Measurements from ENCODE around the gene LZTR1.
"Not testable (repeated sequence)": the region's sequence is repeated elsewhere in the genome, so short reads cannot be mapped to it uniquely, and the experiment has no call there.

The LZTR1 gene

DNA sequence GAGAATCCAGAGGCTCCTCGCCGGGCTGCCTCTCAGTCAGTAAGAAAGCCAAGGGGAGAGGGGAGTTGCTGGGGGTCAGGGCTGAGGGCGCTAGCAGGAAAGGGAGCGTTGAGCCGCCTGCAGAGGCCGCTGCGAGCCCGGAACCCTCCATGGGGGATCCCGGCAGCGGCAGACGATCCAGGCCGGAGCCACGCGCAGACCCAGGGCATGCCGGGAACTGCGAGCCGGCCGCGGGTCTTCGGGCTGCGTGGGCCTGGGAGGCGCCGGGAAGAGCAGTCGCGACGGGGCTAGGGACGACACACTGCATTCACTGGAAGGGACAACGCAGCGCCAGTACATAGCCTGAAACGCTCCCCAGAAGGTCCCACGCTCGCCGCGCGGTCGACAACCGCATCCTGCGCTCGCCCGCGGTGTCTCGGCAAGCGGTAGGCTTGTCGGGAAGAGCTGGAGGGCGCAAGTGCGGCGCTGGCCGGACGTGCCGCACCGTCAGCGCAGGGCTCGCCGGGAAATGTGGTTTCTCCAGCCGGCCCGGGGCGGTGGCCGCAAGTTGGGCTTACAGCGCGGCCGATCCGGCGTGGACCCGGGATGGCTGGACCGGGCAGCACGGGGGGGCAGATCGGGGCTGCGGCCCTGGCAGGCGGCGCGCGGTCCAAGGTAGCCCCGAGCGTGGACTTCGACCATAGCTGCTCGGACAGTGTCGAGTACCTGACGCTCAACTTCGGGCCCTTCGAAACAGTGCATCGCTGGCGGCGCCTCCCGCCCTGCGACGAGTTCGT lies at the start of gene LZTR1:
TSS of gene LZTR1 (plus strand) at position 511 of the 776 bp plus-strand sequence. CDS start at position 586, 75 bp downstream.
- peak; percentile 80 to 85 for DNase-seq

DNA sequence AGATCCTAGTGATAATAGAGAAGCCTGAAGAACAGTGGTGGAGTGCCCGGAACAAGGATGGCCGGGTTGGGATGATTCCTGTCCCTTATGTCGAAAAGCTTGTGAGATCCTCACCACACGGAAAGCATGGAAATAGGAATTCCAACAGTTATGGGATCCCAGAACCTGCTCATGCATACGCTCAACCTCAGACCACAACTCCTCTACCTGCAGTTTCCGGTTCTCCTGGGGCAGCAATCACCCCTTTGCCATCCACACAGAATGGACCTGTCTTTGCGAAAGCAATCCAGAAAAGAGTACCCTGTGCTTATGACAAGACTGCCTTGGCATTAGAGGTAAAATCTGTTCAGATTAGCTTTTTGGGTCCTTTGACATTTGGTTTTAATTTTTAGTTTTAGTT lies 48.2 kb upstream of the LZTR1 start:
- DNase-seq, result no peak

DNA sequence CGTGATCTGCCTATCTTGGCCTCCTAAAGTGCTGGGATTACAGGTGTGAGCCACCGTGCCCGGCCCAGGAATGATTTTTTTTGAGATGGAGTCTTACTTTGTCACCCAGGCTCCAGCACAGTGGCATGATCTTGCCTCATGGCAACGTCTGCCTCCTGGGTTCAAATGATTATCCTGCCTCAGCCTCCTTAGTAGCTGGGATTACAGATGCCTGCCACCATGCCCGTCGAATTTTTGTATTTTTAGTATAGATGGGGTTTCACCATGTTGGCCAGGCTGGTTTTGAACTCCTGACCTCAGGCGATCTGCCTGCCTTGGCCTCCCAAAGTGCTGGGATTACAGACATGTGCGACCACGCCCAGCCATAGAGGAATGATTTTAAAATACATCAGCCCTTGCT lies 47.0 kb upstream of the LZTR1 start:
- DNase-seq, result not testable (repeated sequence)

DNA sequence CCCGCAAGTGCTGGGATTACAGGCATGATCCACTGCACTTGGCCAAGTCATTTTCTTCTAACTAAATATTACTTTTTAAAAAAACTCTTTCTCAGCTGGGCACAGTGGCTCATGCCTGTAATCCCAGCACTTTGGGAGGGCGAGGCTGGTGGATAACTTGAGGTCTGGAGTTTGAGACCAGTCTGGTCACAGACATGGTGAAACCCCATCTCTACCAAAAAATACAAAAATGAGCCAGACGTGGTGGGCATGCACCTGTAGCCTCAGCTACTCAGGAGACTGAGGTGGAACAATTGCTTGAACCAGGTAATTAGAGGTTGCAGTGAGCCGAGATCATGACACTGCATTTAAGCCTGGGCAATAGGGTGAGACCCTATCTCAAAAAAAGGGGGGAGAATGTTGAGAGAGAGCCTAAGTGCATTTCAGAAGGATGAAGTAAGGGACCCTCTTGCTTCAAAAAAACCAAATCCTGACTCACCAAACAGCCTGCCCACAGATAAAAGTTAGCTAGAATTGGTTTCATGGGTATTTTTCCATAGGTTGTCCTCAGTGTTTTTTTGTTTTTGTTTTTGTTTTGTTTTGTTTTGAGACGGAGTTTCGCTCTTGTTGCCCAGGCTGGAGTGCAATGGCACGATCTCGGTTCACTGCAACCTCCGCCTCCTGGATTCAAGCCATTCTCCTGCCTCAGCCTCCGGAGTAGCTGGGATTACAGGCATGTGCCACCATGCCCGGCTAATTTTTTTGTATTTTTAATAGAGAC lies 46.1 kb upstream of the LZTR1 start:
- DNase-seq, result not testable (repeated sequence)

DNA sequence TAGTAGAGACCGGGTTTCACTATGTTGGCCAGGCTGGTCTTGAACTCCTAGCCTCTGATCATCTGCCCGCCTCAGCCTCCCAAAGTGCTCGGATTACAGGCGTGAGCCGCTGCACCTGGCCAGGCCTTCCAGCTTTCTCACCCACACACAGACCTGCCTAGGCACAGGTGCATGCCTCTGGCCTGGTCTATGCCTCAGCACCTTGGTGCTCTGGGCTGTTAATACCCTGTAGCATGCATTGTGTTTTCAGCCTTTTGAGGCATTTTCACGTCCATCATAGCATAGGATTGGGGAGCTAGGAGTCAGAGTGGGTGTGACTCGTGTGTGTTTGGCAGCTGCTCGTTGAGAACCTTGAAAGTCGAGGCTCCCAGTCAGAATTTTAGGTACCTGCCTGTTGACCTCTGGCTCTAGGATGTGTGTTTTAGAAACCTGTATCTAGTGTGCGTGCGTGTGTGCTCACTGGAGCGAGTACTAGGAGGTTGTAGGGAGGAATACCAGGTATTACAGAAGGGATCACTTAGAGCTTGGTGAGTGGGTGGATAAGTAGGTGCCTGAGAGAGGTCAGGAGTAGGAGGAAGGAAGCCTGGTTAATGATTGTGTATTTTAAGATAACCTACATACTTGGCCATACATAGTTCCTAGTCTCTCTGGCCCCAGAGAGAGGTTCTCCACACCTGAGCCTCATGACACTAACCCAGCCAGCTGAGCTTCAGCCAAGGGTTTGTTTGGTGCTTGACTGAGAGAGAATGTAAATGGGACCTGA lies 44.9 kb upstream of the LZTR1 start:
- no peak for DNase-seq

DNA sequence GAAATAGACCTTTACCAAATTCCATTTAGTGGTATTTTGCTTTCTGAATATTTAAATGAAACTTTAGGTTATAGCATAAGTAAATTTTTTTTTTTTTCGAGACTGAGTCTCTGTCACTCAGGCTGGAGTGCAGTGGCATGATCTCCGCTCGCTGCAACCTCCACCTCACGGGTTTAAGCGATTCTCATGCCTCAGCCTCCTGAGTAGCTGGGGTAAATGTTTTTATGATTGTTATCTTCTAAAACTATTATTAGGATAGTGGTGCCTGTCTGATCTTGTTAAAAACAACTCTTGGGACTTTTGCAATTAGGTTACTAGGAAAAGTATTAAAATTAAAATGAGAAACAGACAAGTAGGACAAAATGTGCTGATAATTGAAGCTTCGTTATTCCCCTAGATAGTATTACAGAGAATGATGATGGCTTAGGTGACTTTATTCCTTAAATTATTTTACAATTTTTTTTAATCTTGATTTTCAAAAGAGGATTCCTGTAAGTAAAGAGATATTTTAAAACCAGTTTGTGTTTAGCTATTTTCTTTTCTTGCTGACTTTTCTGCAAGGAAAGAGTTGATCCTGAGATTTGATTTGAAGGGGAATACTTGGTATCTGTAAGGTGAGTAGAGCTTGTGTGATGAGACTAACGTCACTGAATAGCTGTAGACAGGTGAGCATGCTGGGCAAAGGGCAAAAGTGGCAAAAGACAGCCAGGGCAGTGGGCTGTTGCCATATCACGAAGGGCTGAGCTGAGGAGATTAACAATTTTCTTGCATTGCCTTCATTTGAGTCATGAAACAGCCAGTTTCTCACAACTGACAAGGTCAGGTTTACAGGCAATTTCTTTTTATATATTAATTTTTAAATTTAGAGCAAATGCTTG lies 44.1 kb upstream of the LZTR1 start:
- DNase-seq, result no peak

DNA sequence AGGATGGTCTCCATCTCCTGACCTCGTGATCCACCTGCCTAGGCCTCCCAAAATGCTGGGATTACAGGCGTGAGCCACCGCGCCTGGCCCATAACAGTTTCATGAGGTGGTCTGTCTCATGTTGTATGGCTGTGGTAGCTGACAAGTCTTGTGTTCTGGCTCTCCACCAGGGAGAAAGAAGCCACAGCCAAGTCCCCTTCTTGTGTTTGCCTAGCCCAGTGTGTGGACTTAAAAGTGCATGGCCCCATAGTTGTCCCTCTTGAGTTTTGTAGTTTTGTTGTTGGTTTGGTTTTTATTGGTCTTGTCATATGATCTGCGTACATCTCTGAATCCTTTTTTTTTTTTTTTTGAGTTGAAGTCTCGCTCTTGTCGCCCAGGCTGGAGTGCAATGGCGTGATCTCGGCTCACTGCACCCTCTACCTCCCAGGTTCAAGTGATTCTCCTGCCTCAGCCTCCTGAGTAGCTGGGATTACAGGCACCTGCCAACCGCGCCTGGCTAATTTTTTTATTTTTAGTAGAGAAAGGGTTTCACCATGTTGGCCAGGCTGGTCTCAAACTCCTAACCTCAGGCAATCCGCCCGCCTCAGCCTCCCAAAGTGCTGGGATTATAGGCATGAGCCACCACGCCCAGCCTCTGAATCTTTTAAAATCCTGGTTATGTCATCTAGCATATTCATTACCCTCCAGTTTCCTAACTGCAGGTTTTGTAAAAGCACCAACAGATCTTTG lies 42.5 kb upstream of the LZTR1 start:
- not testable (repeated sequence) for DNase-seq

DNA sequence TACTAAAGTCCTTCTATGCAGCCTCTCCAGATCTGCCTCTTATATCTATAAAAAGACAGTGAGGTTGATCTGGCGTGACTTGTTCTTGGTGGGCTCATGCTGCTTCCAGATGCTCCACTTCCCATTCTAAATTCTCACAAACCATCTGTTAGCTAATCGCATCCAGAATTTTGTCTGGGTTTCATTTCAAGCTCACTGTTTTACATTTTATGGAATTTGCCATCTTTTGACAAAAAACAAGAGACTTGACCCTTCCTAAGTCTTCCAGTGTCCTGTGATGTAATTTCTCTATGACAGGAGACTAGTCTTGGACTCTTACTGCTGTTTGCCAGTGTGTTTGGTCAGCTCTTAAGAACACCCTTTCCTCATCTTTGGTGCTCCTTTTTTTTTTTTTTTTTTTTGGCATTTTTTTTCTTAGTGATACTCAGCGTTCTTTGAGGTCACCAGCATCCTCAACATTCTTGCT lies 41.9 kb upstream of the LZTR1 start:
- peak in 1 of 2 donors; percentile 33 for DNase-seq

DNA sequence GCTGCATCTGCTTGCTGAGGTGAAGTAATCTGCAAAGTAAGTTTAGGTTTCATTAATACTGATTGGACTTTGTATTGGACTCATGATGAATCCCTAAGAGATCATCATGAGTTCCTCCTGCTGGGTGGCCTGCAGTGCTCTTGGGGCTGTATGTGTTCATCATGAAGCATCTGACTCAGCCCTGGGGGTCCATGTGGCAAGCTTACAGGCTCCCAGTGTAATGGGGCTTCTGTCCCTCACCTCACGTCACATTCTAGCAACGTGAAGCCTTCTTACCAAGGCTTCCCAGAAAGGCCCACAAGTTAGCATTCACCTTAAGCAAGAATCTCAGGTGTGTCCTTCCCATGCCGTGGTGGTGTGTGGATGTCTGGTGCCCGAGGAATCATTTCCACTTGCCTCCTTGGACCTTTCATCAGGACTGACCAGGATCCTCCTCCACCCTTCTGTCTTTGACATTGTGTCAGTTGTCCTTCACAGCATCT lies 41.2 kb upstream of the LZTR1 start:
- no peak for DNase-seq

DNA sequence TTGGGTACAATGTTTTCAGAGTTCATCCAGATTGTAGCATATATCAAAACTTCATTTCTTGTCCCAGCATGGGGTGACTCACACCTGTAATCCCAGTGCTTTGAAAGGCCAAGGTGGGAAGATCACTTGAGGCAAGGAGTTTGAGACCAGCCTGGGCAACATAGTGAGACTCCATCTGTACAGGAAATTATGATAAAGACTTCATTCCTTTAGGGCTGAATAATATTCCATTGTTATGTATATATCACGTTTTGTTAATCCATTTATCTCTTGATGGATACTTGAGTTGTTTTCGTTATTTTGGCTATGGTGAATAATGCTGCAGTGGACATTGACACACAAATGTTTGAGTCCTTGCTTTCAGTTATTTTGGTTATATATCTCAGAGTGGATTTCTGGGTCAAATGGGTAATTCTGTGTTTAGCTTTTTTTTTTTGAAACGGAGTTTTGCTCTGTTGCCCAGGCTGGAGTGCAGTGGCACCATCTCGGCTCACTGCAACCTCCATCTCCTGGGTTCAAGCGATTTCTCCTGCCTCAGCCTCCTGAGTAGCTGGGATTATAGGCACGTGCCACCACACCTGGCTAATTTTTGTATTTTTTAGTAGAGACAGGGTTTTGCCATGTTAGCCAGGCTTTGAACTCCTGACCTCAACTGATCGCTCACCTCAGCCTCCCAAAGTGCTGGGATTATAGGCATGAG lies 39.7 kb upstream of the LZTR1 start:
- not testable (repeated sequence) for DNase-seq

DNA sequence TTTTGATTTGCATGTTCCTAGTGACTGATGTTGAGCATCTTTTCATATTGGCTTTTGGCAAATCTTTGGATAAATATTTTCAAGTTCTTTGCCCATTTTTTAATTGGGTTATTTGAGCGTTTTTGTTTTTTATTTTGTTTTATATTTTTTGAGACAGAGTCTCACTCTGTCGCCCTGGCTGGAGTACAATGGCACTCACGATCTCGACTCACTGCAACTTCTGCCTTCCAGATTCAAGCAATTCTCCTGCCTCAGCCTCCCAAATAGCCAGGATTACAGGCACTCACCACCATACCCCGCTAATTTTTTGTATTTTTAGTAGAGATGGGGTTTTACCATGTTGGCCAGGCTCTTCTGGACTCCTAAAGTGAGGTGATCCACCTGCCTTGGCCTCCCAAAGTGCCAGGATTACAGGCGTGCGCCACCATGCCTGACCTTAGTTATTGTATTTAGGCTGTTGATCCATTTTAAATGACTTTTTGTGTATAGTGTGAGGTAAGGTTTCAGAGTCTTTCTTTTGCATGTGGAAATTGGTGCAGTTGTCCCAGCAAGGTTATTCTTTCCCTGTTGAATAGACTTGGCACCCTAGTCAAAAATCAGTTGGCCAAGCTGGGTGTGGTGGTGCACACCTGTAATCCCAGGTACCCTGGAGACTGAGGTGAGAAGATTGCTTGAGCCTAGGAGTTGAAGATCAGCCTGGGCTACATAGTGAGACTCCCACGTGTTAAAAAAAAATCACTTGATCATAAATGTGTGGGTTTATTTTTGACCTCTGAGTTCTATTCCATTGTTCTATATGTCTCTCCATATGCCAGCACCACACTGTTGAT lies 38.8 kb upstream of the LZTR1 start:
- no peak for DNase-seq

DNA sequence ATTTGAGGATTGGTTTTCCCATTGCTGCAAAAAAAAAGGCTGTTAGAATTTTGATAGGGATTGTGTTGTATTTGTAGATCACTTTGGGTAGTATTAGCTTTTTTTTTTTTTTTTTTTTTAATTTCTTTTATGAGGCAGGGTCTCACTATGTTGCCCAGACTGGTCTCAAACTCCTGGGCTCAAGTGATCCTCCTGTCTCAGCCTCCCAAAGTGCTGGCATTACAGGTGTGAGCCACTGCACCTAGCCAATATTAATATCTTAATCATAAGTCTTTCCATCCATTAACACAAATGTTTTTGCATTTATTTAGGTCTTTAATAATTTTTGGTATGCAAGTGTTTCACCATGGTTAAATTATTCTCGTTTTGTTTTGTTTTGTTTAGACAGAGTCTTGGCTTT lies 38.1 kb upstream of the LZTR1 start:
- no peak for DNase-seq

DNA sequence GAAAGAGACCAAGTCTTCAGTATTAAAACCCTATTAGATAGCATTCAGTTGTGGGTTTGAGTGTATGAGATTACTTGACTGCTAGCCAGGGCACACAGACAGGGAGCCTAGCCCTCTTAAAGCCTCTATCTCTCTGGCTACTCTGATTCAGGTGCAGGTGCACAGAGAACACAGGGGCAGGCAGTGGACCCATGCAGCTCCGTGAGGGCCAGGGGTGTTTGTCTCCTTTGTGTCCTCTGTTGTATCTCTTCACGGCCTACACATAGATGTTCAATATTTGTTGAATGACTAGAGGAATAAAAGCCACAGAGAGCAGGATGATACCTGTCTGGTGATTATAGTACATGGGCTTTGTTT lies 36.5 kb upstream of the LZTR1 start:
- no peak for DNase-seq

DNA sequence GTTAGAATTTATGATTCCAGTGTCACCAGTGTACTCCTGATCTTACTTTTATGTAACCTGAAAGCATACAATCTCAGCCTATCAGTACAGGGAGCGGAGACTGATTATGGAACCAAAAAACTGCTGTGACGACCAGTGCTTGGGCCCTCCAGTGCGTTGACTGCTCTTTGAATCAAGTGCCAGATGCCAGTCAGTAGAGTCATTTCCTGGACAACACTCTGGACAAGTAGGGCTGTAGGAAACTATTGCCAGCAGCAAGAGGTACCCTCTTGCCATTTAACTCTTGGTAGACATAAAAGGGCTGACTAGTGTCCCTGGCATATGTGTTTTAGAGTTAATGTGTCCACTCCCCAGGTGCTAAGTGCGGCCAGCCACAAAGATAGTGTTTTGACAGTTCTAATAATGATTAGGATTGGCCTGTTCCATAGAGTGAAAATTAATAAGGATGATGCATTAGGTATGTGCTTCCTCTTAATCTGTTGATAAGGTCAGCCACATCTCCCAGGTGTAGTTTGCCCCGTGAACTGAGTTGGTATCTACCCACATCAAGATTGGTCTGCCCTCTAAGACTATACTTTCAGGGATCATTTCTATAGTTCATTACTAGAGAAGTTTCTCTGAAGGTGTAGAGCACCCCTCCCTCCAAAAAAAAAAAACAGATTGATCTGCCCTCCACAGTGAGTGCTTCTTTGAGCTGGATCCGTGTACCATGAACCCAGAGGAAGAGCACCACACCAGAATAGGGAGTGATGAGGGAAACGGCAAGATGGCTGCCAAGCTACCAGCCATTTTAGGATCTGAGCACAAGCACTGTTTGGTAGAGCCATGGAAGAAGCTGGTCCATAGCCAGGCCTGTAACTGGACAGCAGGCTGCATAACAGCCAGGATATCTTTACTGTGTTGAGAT lies 35.8 kb upstream of the LZTR1 start:
- DNase-seq, result no peak

DNA sequence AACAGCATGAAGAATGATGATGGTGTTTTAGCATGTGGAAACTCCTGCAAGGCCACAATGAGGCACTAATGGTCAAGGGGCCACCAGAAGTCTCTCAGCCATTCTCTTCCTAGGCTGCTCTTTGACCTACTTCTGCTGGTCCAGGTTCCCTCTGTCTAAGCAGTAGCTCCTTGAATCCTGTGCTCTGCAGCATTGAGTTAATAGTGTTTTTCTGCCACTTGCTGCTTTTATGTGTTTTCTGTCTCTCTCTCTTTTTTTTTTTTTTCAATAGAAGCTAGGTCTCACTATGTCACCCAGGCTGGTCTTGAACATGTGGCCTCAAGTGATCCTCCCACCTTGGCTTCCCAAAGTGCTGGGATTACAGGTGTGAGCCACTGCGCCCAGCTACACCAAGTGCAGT lies 35.1 kb upstream of the LZTR1 start:
- DNase-seq, result no peak

DNA sequence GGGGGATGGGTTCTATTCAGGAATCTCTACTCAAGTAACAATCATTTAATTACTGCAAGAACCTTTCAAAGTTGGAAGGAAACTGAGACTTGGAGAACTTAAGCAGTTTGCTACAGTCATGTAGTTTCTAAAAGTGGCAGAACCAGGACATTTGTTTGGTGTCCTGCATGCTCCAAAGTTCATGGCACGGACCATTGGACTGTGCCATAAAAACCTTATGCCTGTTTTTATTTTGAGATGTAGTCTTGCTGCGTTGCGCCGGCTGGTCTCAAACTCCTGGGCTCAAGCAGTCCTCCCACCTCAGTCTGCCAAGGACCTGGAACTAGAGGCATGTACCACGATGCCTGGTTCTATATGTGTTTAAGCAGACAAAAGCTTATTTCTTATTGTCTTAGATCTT lies 33.6 kb upstream of the LZTR1 start:
- DNase-seq, result no peak

DNA sequence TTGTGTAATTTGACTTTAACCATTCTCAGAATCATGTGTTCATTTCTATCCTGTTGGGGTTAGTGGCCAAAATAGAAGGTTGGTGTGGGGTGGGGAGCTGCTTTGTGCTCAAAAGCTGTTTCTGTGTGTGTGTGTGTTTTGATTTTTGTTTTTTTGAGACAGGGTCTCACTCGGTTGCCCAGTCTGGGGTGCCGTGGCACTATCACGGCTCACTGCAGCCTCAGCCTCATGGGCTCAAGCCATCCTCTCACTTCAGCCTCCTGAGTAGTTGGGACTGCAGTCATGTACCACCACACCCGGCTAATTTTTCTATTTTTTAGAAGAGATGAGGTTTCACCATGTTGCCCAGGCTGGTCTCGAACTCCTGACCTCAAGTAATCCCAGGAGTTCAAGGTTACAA lies 33.1 kb upstream of the LZTR1 start:
- DNase-seq, result no peak

DNA sequence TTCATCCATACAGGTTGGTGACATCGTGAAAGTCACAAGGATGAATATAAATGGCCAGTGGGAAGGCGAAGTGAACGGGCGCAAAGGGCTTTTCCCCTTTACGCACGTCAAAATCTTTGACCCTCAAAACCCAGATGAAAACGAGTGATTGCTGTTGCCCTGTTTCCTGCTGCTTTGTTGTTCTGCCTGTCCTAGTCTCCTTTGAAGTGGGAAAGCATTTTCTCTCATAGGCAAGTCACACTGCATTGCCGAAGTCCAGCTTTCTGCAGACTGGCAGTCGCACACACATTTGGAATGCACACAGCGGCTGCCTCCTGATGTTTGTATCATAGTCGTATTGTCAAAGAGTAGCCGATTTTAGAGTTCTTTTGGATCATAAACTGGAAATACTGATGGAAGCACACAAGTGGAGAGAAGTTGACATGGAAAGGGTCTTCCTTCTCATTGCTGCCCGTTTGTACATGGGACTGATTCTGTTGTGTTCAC lies 32.4 kb upstream of the LZTR1 start:
- no peak for DNase-seq

Data from hippocampal formation (tissue), 2 donors.